Osteocyte (in vitro differentiated cells): Measurements from ENCODE around the gene TAGLN2. TPM values are rescaled to one million over a fixed set of nuclear protein-coding genes. Genes with fewer than 3 reads are reported as not detected.

ENCODE experiments used
- DNase-seq: peaks from one replicate; pipeline ENCODE4 v3.0.0; 2021; ENCODE audit warnings: mixed read lengths; ENCODE audit not compliant: unreplicated experiment; ENCODE audit errors: extremely low spot score
- H3K27ac Mint-ChIP-seq: one replicate; pipeline ENCODE4 v1.8.0; 2021; ENCODE audit warnings: mild to moderate bottlenecking, mixed read lengths; ENCODE audit not compliant: unreplicated experiment
- H3K27me3 Mint-ChIP-seq: one replicate; pipeline ENCODE4 v1.8.0; 2021; ENCODE audit warnings: mixed read lengths; ENCODE audit not compliant: unreplicated experiment
- H3K36me3 Mint-ChIP-seq: one replicate; pipeline ENCODE4 v1.8.0; 2021; ENCODE audit warnings: mixed read lengths; ENCODE audit not compliant: unreplicated experiment
- H3K4me1 Mint-ChIP-seq: one replicate; pipeline ENCODE4 v1.8.0; 2021; ENCODE audit warnings: mixed read lengths; ENCODE audit not compliant: unreplicated experiment
- H3K4me3 Mint-ChIP-seq: one replicate; pipeline ENCODE4 v1.8.0; 2021; ENCODE audit warnings: mild to moderate bottlenecking, moderate library complexity, mixed read lengths; ENCODE audit not compliant: unreplicated experiment
- H3K9me3 Mint-ChIP-seq: one replicate; pipeline ENCODE4 v1.8.0; 2021; ENCODE audit warnings: mixed read lengths; ENCODE audit not compliant: unreplicated experiment
- total RNA-seq: library from RNA; stranded (reverse); gene quantifications from 2 replicates; pipeline ENCODE4 v1.2.1, GENCODE V29; 2021
- TF ChIP-seq, protein P1 (sequence below): fragments of 200-600 bp; sonication (generic); IDR thresholded peaks from 2 replicates; pipeline ENCODE4 v1.5.0; 2021; ENCODE audit warnings: antibody characterized with exemption, mild to moderate bottlenecking, moderate library complexity

TAGLN2 gene
- total RNA-seq, 1 donor from 2014 or later: 169 TPM

DNA sequence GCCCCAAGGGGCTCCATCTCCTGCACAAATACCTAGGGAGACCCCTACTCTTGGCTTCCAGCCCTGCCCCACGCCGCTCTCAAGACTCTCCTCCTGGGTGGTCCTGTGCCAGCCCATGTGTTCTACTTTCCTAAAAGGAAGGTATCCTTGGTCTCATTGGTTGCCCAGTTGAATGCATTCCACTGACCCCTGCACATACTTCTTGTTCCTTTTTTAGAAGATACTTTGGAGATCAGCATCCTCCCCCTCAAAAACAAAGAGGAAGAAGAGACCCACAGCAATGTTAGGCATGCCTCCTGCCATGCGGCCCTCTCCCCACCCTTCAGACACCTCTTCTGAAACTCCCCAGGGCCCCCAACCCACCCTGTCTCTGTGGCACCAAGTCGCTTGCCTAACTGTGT is 24.7 kb upstream of the TAGLN2 start:
- Mint-ChIP-seq H3K9me3 (no peaks in the 10 kb centered on the region), H3K4me1 (peaks cover 10% of the 10 kb centered on the region), H3K4me3 (no peak overlapping the region), H3K27ac (no peak overlapping the region), H3K36me3 (no peaks in the 10 kb centered on the region), H3K27me3 (peaks cover 47% of the 10 kb centered on the region)
- TF ChIP-seq, protein P1, sequence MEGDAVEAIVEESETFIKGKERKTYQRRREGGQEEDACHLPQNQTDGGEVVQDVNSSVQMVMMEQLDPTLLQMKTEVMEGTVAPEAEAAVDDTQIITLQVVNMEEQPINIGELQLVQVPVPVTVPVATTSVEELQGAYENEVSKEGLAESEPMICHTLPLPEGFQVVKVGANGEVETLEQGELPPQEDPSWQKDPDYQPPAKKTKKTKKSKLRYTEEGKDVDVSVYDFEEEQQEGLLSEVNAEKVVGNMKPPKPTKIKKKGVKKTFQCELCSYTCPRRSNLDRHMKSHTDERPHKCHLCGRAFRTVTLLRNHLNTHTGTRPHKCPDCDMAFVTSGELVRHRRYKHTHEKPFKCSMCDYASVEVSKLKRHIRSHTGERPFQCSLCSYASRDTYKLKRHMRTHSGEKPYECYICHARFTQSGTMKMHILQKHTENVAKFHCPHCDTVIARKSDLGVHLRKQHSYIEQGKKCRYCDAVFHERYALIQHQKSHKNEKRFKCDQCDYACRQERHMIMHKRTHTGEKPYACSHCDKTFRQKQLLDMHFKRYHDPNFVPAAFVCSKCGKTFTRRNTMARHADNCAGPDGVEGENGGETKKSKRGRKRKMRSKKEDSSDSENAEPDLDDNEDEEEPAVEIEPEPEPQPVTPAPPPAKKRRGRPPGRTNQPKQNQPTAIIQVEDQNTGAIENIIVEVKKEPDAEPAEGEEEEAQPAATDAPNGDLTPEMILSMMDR: no peak
- no peak for DNase-seq

DNA sequence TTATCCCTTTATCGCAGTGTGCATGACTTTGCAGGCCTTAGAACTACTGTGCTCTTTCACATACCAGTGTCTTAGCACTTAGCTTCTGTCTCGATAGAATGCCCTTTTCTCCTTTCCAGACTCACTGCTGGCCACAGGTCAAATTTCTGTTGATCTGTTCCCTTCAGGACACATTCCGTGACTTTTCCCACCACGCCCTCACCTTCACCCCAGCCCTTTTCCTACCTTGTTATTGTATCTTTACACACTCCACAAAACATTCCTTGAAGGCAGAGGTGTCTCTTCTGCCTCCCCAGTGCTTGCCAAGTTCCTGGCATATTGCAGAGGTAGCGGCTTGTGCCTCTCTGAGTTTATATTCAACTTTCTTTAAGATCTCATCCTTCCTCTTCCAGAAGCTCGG is 23.8 kb upstream of the TAGLN2 start:
- H3K9me3 Mint-ChIP-seq: no peaks in the 10 kb centered on the region
- peaks cover 51% of the 10 kb centered on the region for H3K27me3 Mint-ChIP-seq
- no peak overlapping the region for H3K4me3 Mint-ChIP-seq
- no peak for DNase-seq
- H3K27ac Mint-ChIP-seq: no peak overlapping the region
- no peaks in the 10 kb centered on the region for H3K36me3 Mint-ChIP-seq
- peaks cover 12% of the 10 kb centered on the region for H3K4me1 Mint-ChIP-seq
- TF ChIP-seq, protein P1: no peak

DNA sequence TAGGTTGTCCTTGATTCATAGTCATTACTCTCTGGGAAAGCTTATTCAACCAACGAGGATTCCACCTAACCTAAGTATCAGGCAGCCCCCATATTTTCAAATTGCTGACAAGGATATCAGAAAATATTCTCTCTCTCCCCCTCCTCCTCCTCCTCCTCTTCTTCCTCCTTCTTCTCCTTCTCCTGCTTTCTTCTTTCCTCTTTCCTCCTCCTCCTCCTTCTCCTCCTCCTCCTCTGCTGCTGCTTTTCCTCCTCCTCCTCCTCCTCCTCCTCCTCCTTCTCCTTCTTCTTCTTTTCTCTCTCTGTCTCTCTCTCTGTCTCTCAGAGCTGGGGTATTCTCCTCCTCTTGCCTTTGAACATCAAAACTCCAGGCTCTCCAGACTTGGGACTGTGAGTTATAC is 22.6 kb upstream of the TAGLN2 start:
- TF ChIP-seq, protein P1: no peak
- no peak for DNase-seq
- no peak overlapping the region for H3K27ac Mint-ChIP-seq
- no peak overlapping the region for H3K4me3 Mint-ChIP-seq
- H3K27me3 Mint-ChIP-seq: peaks cover 54% of the 10 kb centered on the region
- H3K36me3 Mint-ChIP-seq: no peaks in the 10 kb centered on the region
- H3K9me3 Mint-ChIP-seq: no peaks in the 10 kb centered on the region
- peaks cover 12% of the 10 kb centered on the region for H3K4me1 Mint-ChIP-seq

DNA sequence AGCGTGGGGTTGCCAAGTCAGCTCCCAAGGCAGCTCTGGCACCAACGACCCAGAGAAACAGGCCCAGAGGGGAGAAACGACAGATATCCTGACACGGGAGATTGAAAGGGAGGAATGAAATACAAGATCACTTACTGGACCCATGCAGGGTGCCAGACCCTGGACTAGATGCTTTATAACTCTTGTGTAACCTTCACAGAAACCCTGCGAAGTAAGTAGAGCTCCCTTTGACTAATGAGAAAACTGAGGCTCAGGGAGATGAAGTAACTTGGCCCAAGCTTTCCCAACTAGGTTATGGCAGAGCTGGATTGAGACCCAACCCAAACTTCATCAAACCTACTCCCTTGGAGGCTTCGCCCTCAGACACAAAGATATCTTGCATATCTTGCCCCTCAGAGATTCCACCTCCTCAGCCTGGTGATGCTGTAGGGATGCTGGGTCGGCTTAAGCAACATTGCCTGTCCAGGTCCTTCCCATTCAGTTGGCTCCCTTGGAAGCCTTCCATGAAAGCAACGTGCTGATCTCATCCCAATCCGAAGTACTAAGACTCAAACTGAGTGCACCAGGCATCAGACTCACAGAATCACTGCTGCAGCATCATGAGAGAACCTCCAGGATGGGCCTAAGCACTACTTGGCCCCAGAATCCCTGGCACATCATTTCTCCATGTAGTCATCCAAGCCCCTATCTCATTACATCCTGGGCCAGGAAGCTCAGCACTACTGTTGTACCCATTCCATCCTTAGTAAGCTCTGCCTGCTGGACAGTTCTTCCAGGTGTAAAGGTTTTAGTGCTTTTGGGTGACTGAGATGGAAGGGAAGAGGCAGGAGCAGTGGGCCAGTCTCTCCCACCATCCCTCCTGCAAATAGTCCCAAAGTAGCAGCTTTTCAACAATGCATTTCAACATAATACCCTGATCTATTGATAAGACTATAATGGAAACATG is 21.2 kb upstream of the TAGLN2 start:
- Mint-ChIP-seq H3K27me3 (peaks cover 51% of the 10 kb centered on the region), H3K9me3 (no peaks in the 10 kb centered on the region), H3K4me1 (peaks cover 12% of the 10 kb centered on the region), H3K36me3 (no peaks in the 10 kb centered on the region), H3K27ac (no peak overlapping the region), H3K4me3 (peak overlapping the region; percentile 59)
- TF ChIP-seq, protein P1: no peak
- no peak for DNase-seq

DNA sequence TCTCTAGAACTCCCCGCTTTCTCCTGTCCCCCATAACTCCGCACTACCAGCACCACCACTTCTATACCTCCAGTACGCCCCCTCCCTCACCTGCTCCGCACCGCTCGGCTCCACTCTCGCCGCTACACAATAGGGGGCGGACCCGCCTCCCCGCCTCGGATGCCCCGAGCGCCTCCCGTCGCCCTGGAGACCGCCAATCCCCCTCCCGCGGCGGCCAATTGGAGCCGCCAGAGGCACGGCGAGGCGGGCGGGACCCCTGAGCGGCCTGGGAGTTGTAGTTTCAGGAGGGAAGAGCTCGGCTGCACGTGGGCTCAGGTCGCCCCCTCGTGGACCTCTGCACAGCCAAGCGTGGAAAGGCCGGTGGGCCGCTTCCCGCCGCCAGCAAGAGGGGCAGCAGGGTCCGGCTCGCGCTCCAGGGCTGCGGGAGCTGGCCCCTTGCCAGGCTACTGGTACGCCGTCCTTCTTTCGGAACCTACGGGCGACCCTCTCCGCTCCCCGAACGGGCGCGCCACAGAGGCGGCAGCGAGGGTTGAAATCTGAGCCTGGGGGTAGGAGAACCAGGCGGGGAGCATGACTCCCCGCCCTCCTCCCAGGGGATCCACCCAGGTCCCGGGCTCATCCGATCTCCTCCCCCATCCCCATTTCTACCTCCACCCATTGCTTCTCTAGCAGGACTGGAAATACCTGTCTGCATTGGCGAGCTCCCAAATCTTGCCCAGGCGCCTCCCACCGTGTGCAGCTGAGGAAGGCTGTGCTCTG is 20.4 kb upstream of the TAGLN2 start, which contains the start of gene IGSF9:
Gene IGSF9, minus strand, starts transcription at position 131 of the 759 bp plus-strand sequence. CDS start 2,159 bp downstream, outside the sequence.
- Mint-ChIP-seq H3K4me3 (peak within 1 kb of the TSS; percentile 59), H3K36me3 (no peaks in the 10 kb centered on the region), H3K9me3 (no peaks in the 10 kb centered on the region), H3K4me1 (peaks cover 12% of the 10 kb centered on the region), H3K27me3 (peaks cover 56% of the 10 kb centered on the region), H3K27ac (no peak within 1 kb of the TSS)
- TF ChIP-seq, protein P1: peak; percentile 59
- DNase-seq: no peak
